Fibroblast of lung (primary cell): Measurements from ENCODE around the gene ZNF593.

ENCODE experiments used
- EZH2 ChIP-seq: IDR thresholded peaks from 2 replicates; pipeline ENCODE4 v1.5.1; 2012; ENCODE audit warnings: low read length, control low read depth, mild to moderate bottlenecking; ENCODE audit errors: missing control alignments
- TF ChIP-seq, protein P1 (sequence below), 2 donors: IDR thresholded peaks in 1 of 2; conservative IDR thresholded peaks in 1 of 2; 1 replicate in 1 of 2; 2 replicates in 1 of 2; pipeline ENCODE4 v1.5.1; 2011 to 2012; ENCODE audit warnings: low read length in 2 of 2, control low read depth in 1 of 2, inconsistent platforms in 1 of 2, low read depth in 1 of 2, mild to moderate bottlenecking in 1 of 2

DNA sequence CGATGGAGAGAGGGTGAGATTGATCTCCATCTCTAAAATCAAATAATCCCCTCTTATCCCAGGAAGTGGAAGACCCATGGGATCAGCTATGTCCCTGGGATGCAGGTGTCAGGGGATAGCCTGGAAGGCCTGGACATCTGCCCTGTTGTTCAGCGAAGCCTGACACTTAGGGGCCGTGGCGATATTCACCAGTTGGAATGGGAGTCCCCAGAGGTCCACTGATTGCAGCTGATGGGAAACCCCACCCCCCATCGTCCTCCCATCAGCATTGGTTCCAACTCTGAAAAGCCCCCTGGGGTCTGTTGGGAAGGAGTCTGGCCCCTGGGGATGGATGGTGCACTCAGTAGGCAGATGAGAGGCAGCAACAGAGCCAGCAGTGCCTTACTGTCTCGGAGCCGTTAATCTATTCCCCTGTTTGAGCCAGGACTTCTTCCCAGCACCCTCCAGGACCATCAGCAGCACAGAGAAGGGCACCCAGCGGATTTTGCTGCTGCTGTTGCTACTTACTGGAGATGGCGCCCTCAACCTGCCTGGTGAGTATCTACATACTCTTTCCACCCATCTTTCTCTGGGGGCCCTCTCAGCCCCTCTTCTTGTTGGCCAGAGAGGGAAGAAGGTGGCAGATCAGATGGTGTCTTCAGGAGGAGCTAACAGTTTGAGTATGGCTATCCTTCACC, 34.1 kb downstream of the ZNF593 start:
- TF ChIP-seq, protein P1, sequence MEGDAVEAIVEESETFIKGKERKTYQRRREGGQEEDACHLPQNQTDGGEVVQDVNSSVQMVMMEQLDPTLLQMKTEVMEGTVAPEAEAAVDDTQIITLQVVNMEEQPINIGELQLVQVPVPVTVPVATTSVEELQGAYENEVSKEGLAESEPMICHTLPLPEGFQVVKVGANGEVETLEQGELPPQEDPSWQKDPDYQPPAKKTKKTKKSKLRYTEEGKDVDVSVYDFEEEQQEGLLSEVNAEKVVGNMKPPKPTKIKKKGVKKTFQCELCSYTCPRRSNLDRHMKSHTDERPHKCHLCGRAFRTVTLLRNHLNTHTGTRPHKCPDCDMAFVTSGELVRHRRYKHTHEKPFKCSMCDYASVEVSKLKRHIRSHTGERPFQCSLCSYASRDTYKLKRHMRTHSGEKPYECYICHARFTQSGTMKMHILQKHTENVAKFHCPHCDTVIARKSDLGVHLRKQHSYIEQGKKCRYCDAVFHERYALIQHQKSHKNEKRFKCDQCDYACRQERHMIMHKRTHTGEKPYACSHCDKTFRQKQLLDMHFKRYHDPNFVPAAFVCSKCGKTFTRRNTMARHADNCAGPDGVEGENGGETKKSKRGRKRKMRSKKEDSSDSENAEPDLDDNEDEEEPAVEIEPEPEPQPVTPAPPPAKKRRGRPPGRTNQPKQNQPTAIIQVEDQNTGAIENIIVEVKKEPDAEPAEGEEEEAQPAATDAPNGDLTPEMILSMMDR (conservative IDR thresholded peaks at IDR 0.05 in 1 of 2, IDR thresholded peaks at IDR 0.05 in 1 of 2; ENCODE audit: low read depth in 1 of 2, low read length in 2 of 2) = no peak
- no peak for TF ChIP-seq EZH2
